ENCODE data around the gene TEX54. TPM values are rescaled to one million over a fixed set of nuclear protein-coding genes. Genes with fewer than 3 reads are reported as not detected.
A peak's percentile ranks its signal among the peaks of the same experiment; 100 is the strongest.

The TEX54 gene
- total and polyA plus RNA-seq, 2 of the 13 experiments (the other 11 are each of a cell fraction or from before 2014, with no cell fraction given) = not detected

DNA sequence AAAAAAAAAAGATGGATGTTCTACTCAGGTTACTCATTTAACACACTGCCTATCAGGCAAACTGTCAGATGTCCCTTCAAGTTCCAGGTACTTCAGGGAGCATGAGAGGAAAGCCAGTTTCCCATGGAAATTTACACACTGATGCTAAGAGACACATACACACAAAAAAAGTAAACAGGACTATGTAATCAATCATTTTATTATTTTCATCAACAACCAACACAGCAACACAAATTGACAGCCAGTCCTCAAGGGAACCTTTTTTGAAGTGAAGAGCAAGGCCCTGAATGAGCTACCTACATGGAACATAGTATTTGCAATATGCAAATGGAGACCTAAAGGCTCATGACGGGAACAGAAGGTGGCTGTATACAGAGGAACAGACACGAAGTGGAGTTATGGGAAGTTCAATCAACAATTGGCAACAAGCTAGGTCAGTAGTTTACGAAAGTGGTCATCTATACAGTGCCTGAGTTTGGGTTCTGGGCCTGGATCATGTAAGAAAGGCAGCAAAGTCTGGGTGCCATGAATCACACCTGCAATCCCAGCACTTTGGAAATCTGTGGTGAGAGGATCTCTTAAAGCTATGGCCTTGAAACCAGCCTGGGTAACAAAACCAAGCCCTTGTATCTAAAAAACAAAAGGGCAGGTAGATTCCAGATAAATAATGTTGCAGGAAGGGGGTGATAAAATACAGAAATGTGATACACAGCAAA is 19.3 kb upstream of the TEX54 start (continued):
- TF ChIP-seq, protein P1, sequence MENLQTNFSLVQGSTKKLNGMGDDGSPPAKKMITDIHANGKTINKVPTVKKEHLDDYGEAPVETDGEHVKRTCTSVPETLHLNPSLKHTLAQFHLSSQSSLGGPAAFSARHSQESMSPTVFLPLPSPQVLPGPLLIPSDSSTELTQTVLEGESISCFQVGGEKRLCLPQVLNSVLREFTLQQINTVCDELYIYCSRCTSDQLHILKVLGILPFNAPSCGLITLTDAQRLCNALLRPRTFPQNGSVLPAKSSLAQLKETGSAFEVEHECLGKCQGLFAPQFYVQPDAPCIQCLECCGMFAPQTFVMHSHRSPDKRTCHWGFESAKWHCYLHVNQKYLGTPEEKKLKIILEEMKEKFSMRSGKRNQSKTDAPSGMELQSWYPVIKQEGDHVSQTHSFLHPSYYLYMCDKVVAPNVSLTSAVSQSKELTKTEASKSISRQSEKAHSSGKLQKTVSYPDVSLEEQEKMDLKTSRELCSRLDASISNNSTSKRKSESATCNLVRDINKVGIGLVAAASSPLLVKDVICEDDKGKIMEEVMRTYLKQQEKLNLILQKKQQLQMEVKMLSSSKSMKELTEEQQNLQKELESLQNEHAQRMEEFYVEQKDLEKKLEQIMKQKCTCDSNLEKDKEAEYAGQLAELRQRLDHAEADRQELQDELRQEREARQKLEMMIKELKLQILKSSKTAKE (CRISPR knock-in tag; IDR thresholded peaks at IDR 0.05; ENCODE audit: borderline replicate concordance) = no peak
- peak; percentile 73 for TF ChIP-seq RBFOX2 (IDR thresholded peaks at IDR 0.05; ENCODE audit: low read depth, low read length)
- TF ChIP-seq, protein P2, sequence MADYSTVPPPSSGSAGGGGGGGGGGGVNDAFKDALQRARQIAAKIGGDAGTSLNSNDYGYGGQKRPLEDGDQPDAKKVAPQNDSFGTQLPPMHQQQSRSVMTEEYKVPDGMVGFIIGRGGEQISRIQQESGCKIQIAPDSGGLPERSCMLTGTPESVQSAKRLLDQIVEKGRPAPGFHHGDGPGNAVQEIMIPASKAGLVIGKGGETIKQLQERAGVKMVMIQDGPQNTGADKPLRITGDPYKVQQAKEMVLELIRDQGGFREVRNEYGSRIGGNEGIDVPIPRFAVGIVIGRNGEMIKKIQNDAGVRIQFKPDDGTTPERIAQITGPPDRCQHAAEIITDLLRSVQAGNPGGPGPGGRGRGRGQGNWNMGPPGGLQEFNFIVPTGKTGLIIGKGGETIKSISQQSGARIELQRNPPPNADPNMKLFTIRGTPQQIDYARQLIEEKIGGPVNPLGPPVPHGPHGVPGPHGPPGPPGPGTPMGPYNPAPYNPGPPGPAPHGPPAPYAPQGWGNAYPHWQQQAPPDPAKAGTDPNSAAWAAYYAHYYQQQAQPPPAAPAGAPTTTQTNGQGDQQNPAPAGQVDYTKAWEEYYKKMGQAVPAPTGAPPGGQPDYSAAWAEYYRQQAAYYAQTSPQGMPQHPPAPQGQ (CRISPR knock-in tag; IDR thresholded peaks at IDR 0.05; ENCODE audit: borderline replicate concordance) = no peak
- TF ChIP-seq HOXA7 (CRISPR knock-in tag; IDR thresholded peaks at IDR 0.05) = no peak
- TF ChIP-seq ZNF383 (CRISPR knock-in tag; IDR thresholded peaks at IDR 0.05; ENCODE audit: borderline replicate concordance) = no peak
- TF ChIP-seq MIER3 (CRISPR knock-in tag; IDR thresholded peaks at IDR 0.05; ENCODE audit: borderline replicate concordance) = no peak
- TF ChIP-seq PITX1 (CRISPR knock-in tag; IDR thresholded peaks at IDR 0.05) = no peak
- TF ChIP-seq ZNF143 (CRISPR knock-in tag; IDR thresholded peaks at IDR 0.05) = 0 out of 2 replicates have a peak, but pooled peaks have one; percentile 4
- TF ChIP-seq ZNF772 (CRISPR knock-in tag; IDR thresholded peaks at IDR 0.05) = no peak
- TF ChIP-seq, protein P3, sequence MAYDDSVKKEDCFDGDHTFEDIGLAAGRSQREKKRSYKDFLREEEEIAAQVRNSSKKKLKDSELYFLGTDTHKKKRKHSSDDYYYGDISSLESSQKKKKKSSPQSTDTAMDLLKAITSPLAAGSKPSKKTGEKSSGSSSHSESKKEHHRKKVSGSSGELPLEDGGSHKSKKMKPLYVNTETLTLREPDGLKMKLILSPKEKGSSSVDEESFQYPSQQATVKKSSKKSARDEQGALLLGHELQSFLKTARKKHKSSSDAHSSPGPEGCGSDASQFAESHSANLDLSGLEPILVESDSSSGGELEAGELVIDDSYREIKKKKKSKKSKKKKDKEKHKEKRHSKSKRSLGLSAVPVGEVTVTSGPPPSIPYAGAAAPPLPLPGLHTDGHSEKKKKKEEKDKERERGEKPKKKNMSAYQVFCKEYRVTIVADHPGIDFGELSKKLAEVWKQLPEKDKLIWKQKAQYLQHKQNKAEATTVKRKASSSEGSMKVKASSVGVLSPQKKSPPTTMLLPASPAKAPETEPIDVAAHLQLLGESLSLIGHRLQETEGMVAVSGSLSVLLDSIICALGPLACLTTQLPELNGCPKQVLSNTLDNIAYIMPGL (CRISPR knock-in tag; IDR thresholded peaks at IDR 0.05; ENCODE audit: borderline replicate concordance in 1 of 2, low read depth in 1 of 2) = no peak
- TF ChIP-seq ZFP41 (CRISPR knock-in tag; IDR thresholded peaks at IDR 0.05; ENCODE audit: borderline replicate concordance) = no peak
- TF ChIP-seq HNRNPH1 (optimal IDR thresholded peaks at IDR 0.05; ENCODE audit: low read depth, low read length) = no peak
- TF ChIP-seq POLR2AphosphoS5 (IDR thresholded peaks at IDR 0.05; ENCODE audit: low read depth, low read length) = peak; percentile 44; the same call in 1 of the 2 replicates
- TF ChIP-seq HMG20A (CRISPR knock-in tag; IDR thresholded peaks at IDR 0.05; ENCODE audit: borderline replicate concordance) = no peak
- no peak for TF ChIP-seq NR2F1 (CRISPR knock-in tag; IDR thresholded peaks at IDR 0.05)
- TF ChIP-seq, protein P4, sequence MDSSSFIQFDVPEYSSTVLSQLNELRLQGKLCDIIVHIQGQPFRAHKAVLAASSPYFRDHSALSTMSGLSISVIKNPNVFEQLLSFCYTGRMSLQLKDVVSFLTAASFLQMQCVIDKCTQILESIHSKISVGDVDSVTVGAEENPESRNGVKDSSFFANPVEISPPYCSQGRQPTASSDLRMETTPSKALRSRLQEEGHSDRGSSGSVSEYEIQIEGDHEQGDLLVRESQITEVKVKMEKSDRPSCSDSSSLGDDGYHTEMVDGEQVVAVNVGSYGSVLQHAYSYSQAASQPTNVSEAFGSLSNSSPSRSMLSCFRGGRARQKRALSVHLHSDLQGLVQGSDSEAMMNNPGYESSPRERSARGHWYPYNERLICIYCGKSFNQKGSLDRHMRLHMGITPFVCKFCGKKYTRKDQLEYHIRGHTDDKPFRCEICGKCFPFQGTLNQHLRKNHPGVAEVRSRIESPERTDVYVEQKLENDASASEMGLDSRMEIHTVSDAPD (CRISPR knock-in tag; IDR thresholded peaks at IDR 0.05) = no peak
- TF ChIP-seq, protein P5, sequence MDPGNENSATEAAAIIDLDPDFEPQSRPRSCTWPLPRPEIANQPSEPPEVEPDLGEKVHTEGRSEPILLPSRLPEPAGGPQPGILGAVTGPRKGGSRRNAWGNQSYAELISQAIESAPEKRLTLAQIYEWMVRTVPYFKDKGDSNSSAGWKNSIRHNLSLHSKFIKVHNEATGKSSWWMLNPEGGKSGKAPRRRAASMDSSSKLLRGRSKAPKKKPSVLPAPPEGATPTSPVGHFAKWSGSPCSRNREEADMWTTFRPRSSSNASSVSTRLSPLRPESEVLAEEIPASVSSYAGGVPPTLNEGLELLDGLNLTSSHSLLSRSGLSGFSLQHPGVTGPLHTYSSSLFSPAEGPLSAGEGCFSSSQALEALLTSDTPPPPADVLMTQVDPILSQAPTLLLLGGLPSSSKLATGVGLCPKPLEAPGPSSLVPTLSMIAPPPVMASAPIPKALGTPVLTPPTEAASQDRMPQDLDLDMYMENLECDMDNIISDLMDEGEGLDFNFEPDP (CRISPR knock-in tag; conservative IDR thresholded peaks at IDR 0.05) = 0 out of 2 replicates have a peak, but pooled peaks have one; percentile 46
- TF ChIP-seq ZNF724P (CRISPR knock-in tag; IDR thresholded peaks at IDR 0.05; ENCODE audit: borderline replicate concordance) = no peak
- no peak for TF ChIP-seq ZNF484 (CRISPR knock-in tag; IDR thresholded peaks at IDR 0.05; ENCODE audit: borderline replicate concordance, low read depth)
- TF ChIP-seq ZNF780A (CRISPR knock-in tag; IDR thresholded peaks at IDR 0.05) = 0 out of 2 replicates have a peak, but pooled peaks have one; percentile 25
